ENCODE measurements around the gene NFIB.

The NFIB gene

GRCh38 chr9:14033067-14033466 lies 280.9 kb downstream of the NFIB start:
- no peaks in the 10 kb centered on the region for H3K4me1 ChIP-seq (ENCODE audit: control insufficient read depth, insufficient read depth, low read length)
- no peaks in the 10 kb centered on the region for H3K36me3 ChIP-seq (ENCODE audit: control insufficient read depth, insufficient read depth, low read length)
- H3K9ac ChIP-seq (ENCODE audit: low read length), result no peak overlapping the region
- no peaks in the 10 kb centered on the region for H3K27me3 ChIP-seq (ENCODE audit: control insufficient read depth, insufficient read depth, low read length)
- H3K4me3 ChIP-seq (ENCODE audit: low read length), result no peak overlapping the region
- H3K9me3 ChIP-seq (ENCODE audit: control insufficient read depth, low read length), result no peaks in the 10 kb centered on the region

All from mucosa of stomach (tissue), 1 donor.